ENCODE data around the gene SP4. TPM values are rescaled to one million over a fixed set of nuclear protein-coding genes. Genes with fewer than 3 reads are reported as not detected.

SP4 gene
- total RNA-seq, 1 experiment from 2014 or later = 15.9 TPM

- Mint-ChIP-seq H3K27me3 (ENCODE audit: unreplicated experiment) (peaks cover 33% of the 10 kb centered on the region), H3K4me1 (ENCODE audit: low read depth, unreplicated experiment) (peaks cover 14% of the 10 kb centered on the region), H3K4me3 (ENCODE audit: low read depth, unreplicated experiment) (no peak overlapping the region), H3K9me3 (ENCODE audit: low read depth, unreplicated experiment) (peaks cover 6% of the 10 kb centered on the region), H3K27ac (ENCODE audit: unreplicated experiment) (no peak overlapping the region), H3K36me3 (ENCODE audit: insufficient read depth, unreplicated experiment) (no peaks in the 10 kb centered on the region)
- intact Hi-C loops (cut with micrococcal nuclease; ENCODE audit: unreplicated experiment) = no loop called here
- no peak for DNase-seq
- CTCF ChIA-PET = interaction anchor here (0.8 kb wide), 1 partner anchor 20 kb away, joined by 3 read pairs; the partner anchor contains the start of gene SP4
- BruUV-seq (replicated peaks) = no TSS peak
- TF ChIP-seq CTCF (IDR thresholded peaks at IDR 0.05; ENCODE audit: unreplicated experiment) = no peak
Measured at GRCh38 chr7:21407796-21408480, 19.9 kb upstream of the SP4 start.

- Mint-ChIP-seq H3K27ac (ENCODE audit: unreplicated experiment) (no peak overlapping the region), H3K27me3 (ENCODE audit: unreplicated experiment) (peaks cover 33% of the 10 kb centered on the region), H3K4me1 (ENCODE audit: low read depth, unreplicated experiment) (peaks cover 14% of the 10 kb centered on the region), H3K9me3 (ENCODE audit: low read depth, unreplicated experiment) (peaks cover 6% of the 10 kb centered on the region), H3K36me3 (ENCODE audit: insufficient read depth, unreplicated experiment) (no peaks in the 10 kb centered on the region), H3K4me3 (ENCODE audit: low read depth, unreplicated experiment) (no peak overlapping the region)
- no TSS peak for BruUV-seq (replicated peaks)
- intact Hi-C loops (cut with micrococcal nuclease; ENCODE audit: unreplicated experiment) = no loop called here
- no peak for DNase-seq
- TF ChIP-seq CTCF (IDR thresholded peaks at IDR 0.05; ENCODE audit: unreplicated experiment) = no peak
- CTCF ChIA-PET = no interaction called here
Measured at GRCh38 chr7:21408481-21408820, 19.4 kb upstream of the SP4 start.

- intact Hi-C loops (cut with micrococcal nuclease; ENCODE audit: unreplicated experiment) = no loop called here
- no peaks in the 10 kb centered on the region for H3K36me3 Mint-ChIP-seq (ENCODE audit: insufficient read depth, unreplicated experiment)
- no peak for TF ChIP-seq CTCF (IDR thresholded peaks at IDR 0.05; ENCODE audit: unreplicated experiment)
- H3K27me3 Mint-ChIP-seq (ENCODE audit: unreplicated experiment) = peaks cover 39% of the 10 kb centered on the region
- peaks cover 11% of the 10 kb centered on the region for H3K4me1 Mint-ChIP-seq (ENCODE audit: low read depth, unreplicated experiment)
- BruUV-seq (replicated peaks) = no TSS peak
- CTCF ChIA-PET = no interaction called here
- no peak for DNase-seq
- no peaks in the 10 kb centered on the region for H3K9me3 Mint-ChIP-seq (ENCODE audit: low read depth, unreplicated experiment)
- no peak overlapping the region for H3K4me3 Mint-ChIP-seq (ENCODE audit: low read depth, unreplicated experiment)
- no peak overlapping the region for H3K27ac Mint-ChIP-seq (ENCODE audit: unreplicated experiment)
Measured at GRCh38 chr7:21412410-21412851, 15.5 kb upstream of the SP4 start.

GRCh38 chr7:21412957-21413356 lies 14.9 kb upstream of the SP4 start:
- Mint-ChIP-seq H3K4me1 (ENCODE audit: low read depth, unreplicated experiment) (peaks cover 6% of the 10 kb centered on the region), H3K27me3 (ENCODE audit: unreplicated experiment) (peaks cover 39% of the 10 kb centered on the region), H3K9me3 (ENCODE audit: low read depth, unreplicated experiment) (no peaks in the 10 kb centered on the region), H3K36me3 (ENCODE audit: insufficient read depth, unreplicated experiment) (no peaks in the 10 kb centered on the region), H3K4me3 (ENCODE audit: low read depth, unreplicated experiment) (no peak overlapping the region), H3K27ac (ENCODE audit: unreplicated experiment) (no peak overlapping the region)
- intact Hi-C loops (cut with micrococcal nuclease; ENCODE audit: unreplicated experiment) = no loop called here
- no TSS peak for BruUV-seq (replicated peaks)
- no peak for DNase-seq
- CTCF ChIA-PET = interaction anchor here (0.6 kb wide), 1 partner anchor 47 kb away, joined by 3 read pairs; no protein-coding TSS in a partner anchor
- TF ChIP-seq CTCF (IDR thresholded peaks at IDR 0.05; ENCODE audit: unreplicated experiment) = no peak
